ENCODE data around the gene ATXN1.

Gene ATXN1

DNA sequence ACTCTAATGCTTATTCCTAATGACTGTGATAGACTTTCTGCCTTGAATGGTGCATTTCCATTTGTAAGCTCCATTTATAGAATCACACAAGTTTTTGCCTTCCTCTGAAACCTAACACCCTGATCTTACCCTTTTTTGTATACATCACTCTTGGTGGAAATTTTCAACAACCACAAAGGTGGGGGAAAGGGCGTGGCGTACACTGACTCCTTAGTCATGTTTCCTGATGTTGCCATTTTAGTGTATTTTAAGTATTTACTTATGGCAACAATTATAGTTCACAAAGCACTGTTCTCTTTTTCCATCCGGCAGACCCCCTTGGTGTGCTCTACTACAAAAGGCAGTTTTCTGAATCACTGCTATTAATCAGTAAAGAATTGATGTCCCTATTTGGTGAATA lies 92.0 kb downstream of the ATXN1 start:
- Histone ChIP-seq H3K4me1 (ENCODE audit: control insufficient read depth in 2 of 2, insufficient read depth in 1 of 2, low read depth in 1 of 2, low read length in 2 of 2) (peaks cover 0 to 2% of the 10 kb centered on the region in 2 donors), H3K27me3 (ENCODE audit: control insufficient read depth in 3 of 3, insufficient read depth in 3 of 3, low read depth in 1 of 3, low read length in 3 of 3) (no peaks in the 10 kb centered on the region), H3K9ac (ENCODE audit: low read depth, low read length, poor library complexity) (no peak overlapping the region), H3K14ac (ENCODE audit: low read length) (no peak overlapping the region), H3K18ac (ENCODE audit: low read length) (no peak overlapping the region), H3K79me1 (ENCODE audit: low read depth, low read length) (no peaks in the 10 kb centered on the region), H3K36me3 (replicated peaks in 1 of 2; ENCODE audit: control insufficient read depth in 2 of 2, insufficient read depth in 2 of 2, low read length in 2 of 2) (no peaks in the 10 kb centered on the region), H2BK15ac (ENCODE audit: low read length) (no peak overlapping the region), H2AFZ (ENCODE audit: low read length) (no peak overlapping the region), H4K91ac (ENCODE audit: low read depth, low read length, poor library complexity) (no peak overlapping the region), H3K9me3 (replicated peaks in 1 of 2; ENCODE audit: control insufficient read depth in 2 of 2, insufficient read depth in 1 of 2, low read depth in 1 of 2, low read length in 2 of 2) (no peaks in the 10 kb centered on the region), H4K8ac (ENCODE audit: low read depth, low read length) (no peak overlapping the region), H2BK120ac (ENCODE audit: low read depth, low read length) (no peak overlapping the region), H3K23ac (ENCODE audit: low read depth, low read length, poor library complexity) (no peak overlapping the region), H3K4me2 (ENCODE audit: insufficient read depth, low read length, poor library complexity, severe bottlenecking) (no peak overlapping the region), H2AK5ac (ENCODE audit: low read depth, low read length) (no peak overlapping the region), H2BK5ac (ENCODE audit: low read length) (no peak overlapping the region), H2BK12ac (ENCODE audit: low read length) (no peak overlapping the region), H3K27ac (replicated peaks; ENCODE audit: low read length) (no peak overlapping the region), H3K4ac (ENCODE audit: low read length) (no peak overlapping the region), H3K4me3 (ENCODE audit: low read length in 2 of 2) (no peak overlapping the region)
- WGBS, 2 donors (ENCODE audit: extremely low coverage in 2 of 2, insufficient read length in 2 of 2, insufficient replicate concordance in 1 of 2) = no CpG with 5 or more reads among the region's 3 CpGs
- DNase-seq (ENCODE audit: low spot score) = no peak

DNA sequence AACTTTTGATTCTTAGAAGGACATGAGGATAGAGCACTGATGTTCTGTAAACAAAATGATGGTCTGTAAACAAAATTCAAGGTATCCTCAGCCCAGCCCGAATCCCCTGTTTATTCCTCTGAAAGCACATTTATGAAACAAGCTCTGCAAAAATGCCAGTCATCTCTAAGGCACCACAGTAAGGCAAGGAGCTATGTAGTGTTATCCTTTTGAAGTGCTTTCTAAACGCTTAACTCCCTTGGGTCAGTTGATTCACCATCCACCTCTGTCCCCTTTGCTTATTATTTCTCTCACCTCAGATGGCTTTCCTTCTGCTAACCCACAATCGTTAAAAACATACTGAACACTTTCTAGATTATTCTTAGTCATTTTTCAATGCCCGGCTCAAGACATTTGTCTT lies 93.8 kb downstream of the ATXN1 start:
- no peak overlapping the region for H3K23ac ChIP-seq (ENCODE audit: low read depth, low read length, poor library complexity)
- no peak overlapping the region for H2BK5ac ChIP-seq (ENCODE audit: low read length)
- no peak overlapping the region for H3K18ac ChIP-seq (ENCODE audit: low read length)
- H3K4me1 ChIP-seq (ENCODE audit: control insufficient read depth in 2 of 2, insufficient read depth in 1 of 2, low read depth in 1 of 2, low read length in 2 of 2) = peaks cover 0 to 2% of the 10 kb centered on the region in 2 donors
- no peak overlapping the region for H3K9ac ChIP-seq (ENCODE audit: low read depth, low read length, poor library complexity)
- no peak for DNase-seq (ENCODE audit: low spot score)
- H2AK5ac ChIP-seq (ENCODE audit: low read depth, low read length) = no peak overlapping the region
- no peak overlapping the region for H3K4me3 ChIP-seq (ENCODE audit: low read length in 2 of 2)
- no peak overlapping the region for H2BK120ac ChIP-seq (ENCODE audit: low read depth, low read length)
- H4K91ac ChIP-seq (ENCODE audit: low read depth, low read length, poor library complexity) = no peak overlapping the region
- WGBS, 2 donors (ENCODE audit: extremely low coverage in 2 of 2, insufficient read length in 2 of 2, insufficient replicate concordance in 1 of 2) = no CpG with 5 or more reads among the region's 4 CpGs
- H3K79me1 ChIP-seq (ENCODE audit: low read depth, low read length) = no peaks in the 10 kb centered on the region
- no peak overlapping the region for H3K14ac ChIP-seq (ENCODE audit: low read length)
- H2BK12ac ChIP-seq (ENCODE audit: low read length) = no peak overlapping the region
- no peaks in the 10 kb centered on the region for H3K36me3 ChIP-seq (replicated peaks in 1 of 2; ENCODE audit: control insufficient read depth in 2 of 2, insufficient read depth in 2 of 2, low read length in 2 of 2)
- no peak overlapping the region for H4K8ac ChIP-seq (ENCODE audit: low read depth, low read length)
- H3K4ac ChIP-seq (ENCODE audit: low read length) = no peak overlapping the region
- H3K9me3 ChIP-seq (replicated peaks in 1 of 2; ENCODE audit: control insufficient read depth in 2 of 2, insufficient read depth in 1 of 2, low read depth in 1 of 2, low read length in 2 of 2) = no peaks in the 10 kb centered on the region
- H3K27me3 ChIP-seq (ENCODE audit: control insufficient read depth in 3 of 3, insufficient read depth in 3 of 3, low read depth in 1 of 3, low read length in 3 of 3) = no peaks in the 10 kb centered on the region
- H3K4me2 ChIP-seq (ENCODE audit: insufficient read depth, low read length, poor library complexity, severe bottlenecking) = no peak overlapping the region
- no peak overlapping the region for H2BK15ac ChIP-seq (ENCODE audit: low read length)
- H2AFZ ChIP-seq (ENCODE audit: low read length) = no peak overlapping the region
- no peak overlapping the region for H3K27ac ChIP-seq (replicated peaks; ENCODE audit: low read length)

DNA sequence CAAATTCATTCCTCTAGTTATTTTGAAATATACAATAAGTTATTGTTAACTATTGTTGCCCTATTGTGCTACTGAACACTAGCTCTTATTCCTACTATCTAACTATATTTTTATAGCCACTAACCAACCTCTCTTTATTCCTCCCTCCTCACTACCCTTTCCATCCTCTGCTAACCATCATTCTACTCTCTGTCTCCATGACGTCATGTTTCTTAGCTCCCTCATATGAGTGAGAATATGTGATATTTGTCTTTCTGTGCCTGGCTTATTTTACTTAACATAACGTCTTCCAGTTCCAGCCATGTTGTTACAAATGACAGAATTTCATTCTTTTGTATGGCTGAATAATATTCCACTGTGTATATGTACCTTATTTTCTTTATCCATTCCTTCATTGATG lies 95.3 kb downstream of the ATXN1 start:
- Histone ChIP-seq H3K14ac (ENCODE audit: low read length) (no peak overlapping the region), H3K36me3 (replicated peaks in 1 of 2; ENCODE audit: control insufficient read depth in 2 of 2, insufficient read depth in 2 of 2, low read length in 2 of 2) (no peaks in the 10 kb centered on the region), H2BK120ac (ENCODE audit: low read depth, low read length) (no peak overlapping the region), H2AFZ (ENCODE audit: low read length) (no peak overlapping the region), H3K27ac (replicated peaks; ENCODE audit: low read length) (no peak overlapping the region), H3K23ac (ENCODE audit: low read depth, low read length, poor library complexity) (no peak overlapping the region), H3K4me3 (ENCODE audit: low read length in 2 of 2) (no peak overlapping the region), H2BK15ac (ENCODE audit: low read length) (no peak overlapping the region), H3K27me3 (ENCODE audit: control insufficient read depth in 3 of 3, insufficient read depth in 3 of 3, low read depth in 1 of 3, low read length in 3 of 3) (no peaks in the 10 kb centered on the region), H2BK5ac (ENCODE audit: low read length) (no peak overlapping the region), H2BK12ac (ENCODE audit: low read length) (no peak overlapping the region), H3K18ac (ENCODE audit: low read length) (no peak overlapping the region), H3K9me3 (replicated peaks in 1 of 2; ENCODE audit: control insufficient read depth in 2 of 2, insufficient read depth in 1 of 2, low read depth in 1 of 2, low read length in 2 of 2) (peaks cover 3 to 10% of the 10 kb centered on the region in 2 donors), H3K4ac (ENCODE audit: low read length) (no peak overlapping the region), H4K91ac (ENCODE audit: low read depth, low read length, poor library complexity) (no peak overlapping the region), H4K8ac (ENCODE audit: low read depth, low read length) (no peak overlapping the region), H2AK5ac (ENCODE audit: low read depth, low read length) (no peak overlapping the region), H3K79me1 (ENCODE audit: low read depth, low read length) (no peaks in the 10 kb centered on the region), H3K9ac (ENCODE audit: low read depth, low read length, poor library complexity) (no peak overlapping the region), H3K4me1 (ENCODE audit: control insufficient read depth in 2 of 2, insufficient read depth in 1 of 2, low read depth in 1 of 2, low read length in 2 of 2) (no peaks in the 10 kb centered on the region), H3K4me2 (ENCODE audit: insufficient read depth, low read length, poor library complexity, severe bottlenecking) (no peak overlapping the region)
- no CpG with 5 or more reads among the region's 2 CpGs for WGBS, 2 donors (ENCODE audit: extremely low coverage in 2 of 2, insufficient read length in 2 of 2, insufficient replicate concordance in 1 of 2)
- DNase-seq (ENCODE audit: low spot score) = no peak

DNA sequence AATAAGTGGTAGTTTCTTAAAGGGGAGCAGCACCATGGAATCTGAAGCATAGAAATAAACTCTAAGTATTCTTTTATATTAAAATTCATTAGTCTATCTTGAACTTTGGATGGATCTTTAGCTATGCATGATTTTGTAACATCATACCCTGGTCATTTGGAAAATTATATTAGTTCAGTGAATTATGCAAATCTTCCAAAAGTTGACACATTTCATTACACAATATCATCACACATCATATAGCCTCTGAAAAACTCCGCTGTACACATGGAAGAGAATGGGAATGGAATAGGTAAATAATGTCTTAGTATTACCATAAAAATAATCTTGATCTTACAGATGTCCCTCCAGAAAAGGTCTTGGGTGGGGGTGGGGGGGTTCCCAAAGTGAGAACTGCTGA lies 96.1 kb downstream of the ATXN1 start:
- DNase-seq (ENCODE audit: low spot score) = no peak
- Histone ChIP-seq H3K27ac (replicated peaks; ENCODE audit: low read length) (no peak overlapping the region), H3K4ac (ENCODE audit: low read length) (no peak overlapping the region), H3K23ac (ENCODE audit: low read depth, low read length, poor library complexity) (no peak overlapping the region), H2BK12ac (ENCODE audit: low read length) (no peak overlapping the region), H2AK5ac (ENCODE audit: low read depth, low read length) (no peak overlapping the region), H4K8ac (ENCODE audit: low read depth, low read length) (no peak overlapping the region), H2BK5ac (ENCODE audit: low read length) (no peak overlapping the region), H4K91ac (ENCODE audit: low read depth, low read length, poor library complexity) (no peak overlapping the region), H3K36me3 (replicated peaks in 1 of 2; ENCODE audit: control insufficient read depth in 2 of 2, insufficient read depth in 2 of 2, low read length in 2 of 2) (no peaks in the 10 kb centered on the region), H2AFZ (ENCODE audit: low read length) (no peak overlapping the region), H3K4me1 (ENCODE audit: control insufficient read depth in 2 of 2, insufficient read depth in 1 of 2, low read depth in 1 of 2, low read length in 2 of 2) (no peaks in the 10 kb centered on the region), H3K14ac (ENCODE audit: low read length) (no peak overlapping the region), H3K9ac (ENCODE audit: low read depth, low read length, poor library complexity) (no peak overlapping the region), H3K9me3 (replicated peaks in 1 of 2; ENCODE audit: control insufficient read depth in 2 of 2, insufficient read depth in 1 of 2, low read depth in 1 of 2, low read length in 2 of 2) (peaks cover 3 to 10% of the 10 kb centered on the region in 2 donors), H3K4me2 (ENCODE audit: insufficient read depth, low read length, poor library complexity, severe bottlenecking) (no peak overlapping the region), H3K18ac (ENCODE audit: low read length) (no peak overlapping the region), H2BK15ac (ENCODE audit: low read length) (no peak overlapping the region), H3K27me3 (ENCODE audit: control insufficient read depth in 3 of 3, insufficient read depth in 3 of 3, low read depth in 1 of 3, low read length in 3 of 3) (no peaks in the 10 kb centered on the region), H3K4me3 (ENCODE audit: low read length in 2 of 2) (no peak overlapping the region), H2BK120ac (ENCODE audit: low read depth, low read length) (no peak overlapping the region), H3K79me1 (ENCODE audit: low read depth, low read length) (no peaks in the 10 kb centered on the region)
- WGBS, 2 donors (ENCODE audit: extremely low coverage in 2 of 2, insufficient read length in 2 of 2, insufficient replicate concordance in 1 of 2) = no CpG with 5 or more reads among the region's 1 CpG
